GM18517 (cell line): ENCODE results near the gene CCDC93.

Experiments
- ATAC-seq: cut with Tn5 transposase; IDR thresholded peaks from one replicate; pipeline ENCODE4 v1.9.1; 2021; ENCODE audit warnings: mild to moderate bottlenecking, moderate library complexity; ENCODE audit not compliant: unreplicated experiment

Gene CCDC93

GRCh38 chr2:117958186-117958585, 55.7 kb downstream of the CCDC93 start:
- ATAC-seq = no peak

- no peak for ATAC-seq
Measured at GRCh38 chr2:117957616-117958015, 56.3 kb downstream of the CCDC93 start.

- no peak for ATAC-seq
Measured at GRCh38 chr2:117956036-117956796, 57.7 kb downstream of the CCDC93 start.

- ATAC-seq = no peak
Measured at GRCh38 chr2:117953231-117953630, 60.6 kb downstream of the CCDC93 start.

GRCh38 chr2:117952701-117953100, 61.2 kb downstream of the CCDC93 start:
- no peak for ATAC-seq

GRCh38 chr2:117952228-117952627, 61.6 kb downstream of the CCDC93 start:
- ATAC-seq = no peak

- no peak for ATAC-seq
Measured at GRCh38 chr2:117949806-117950205, 64.1 kb downstream of the CCDC93 start.

GRCh38 chr2:117948615-117949014, 65.3 kb downstream of the CCDC93 start:
- ATAC-seq = no peak

GRCh38 chr2:117945296-117945695, 68.6 kb downstream of the CCDC93 start:
- ATAC-seq = no peak

- ATAC-seq = no peak
Measured at GRCh38 chr2:117944816-117945215, 69.1 kb downstream of the CCDC93 start.

GRCh38 chr2:117943013-117943672, 70.7 kb downstream of the CCDC93 start:
- ATAC-seq = no peak

GRCh38 chr2:117942551-117942950, 71.3 kb downstream of the CCDC93 start:
- ATAC-seq = no peak

GRCh38 chr2:117941693-117942092, 72.2 kb downstream of the CCDC93 start:
- no peak for ATAC-seq

- no peak for ATAC-seq
Measured at GRCh38 chr2:117940436-117940835, 73.4 kb downstream of the CCDC93 start.

- ATAC-seq = no peak
Measured at GRCh38 chr2:117938611-117939010, 75.3 kb downstream of the CCDC93 start.

GRCh38 chr2:117936871-117937428, 76.9 kb downstream of the CCDC93 start:
- no peak for ATAC-seq

GRCh38 chr2:117935954-117936353, 77.9 kb downstream of the CCDC93 start:
- no peak for ATAC-seq

GRCh38 chr2:117935456-117935855, 78.4 kb downstream of the CCDC93 start:
- no peak for ATAC-seq

- no peak for ATAC-seq
Measured at GRCh38 chr2:117933884-117934354, 80.0 kb downstream of the CCDC93 start.

- no peak for ATAC-seq
Measured at GRCh38 chr2:117931978-117932377, 81.9 kb downstream of the CCDC93 start.

- ATAC-seq = no peak
Measured at GRCh38 chr2:117931266-117931665, 82.6 kb downstream of the CCDC93 start.

- no peak for ATAC-seq
Measured at GRCh38 chr2:117930775-117931174, 83.1 kb downstream of the CCDC93 start.
